Transverse colon (tissue), 4 donors: ENCODE measurements around the gene ITGAE.

Experiments used
- EP300 ChIP-seq: sonication (generic); formaldehyde crosslinking; IDR thresholded peaks from one replicate; pipeline ENCODE4 v1.6.1; 2017; ENCODE audit warnings: antibody characterized with exemption, low read depth
- POLR2A ChIP-seq: fragments of 450-650 bp; IDR thresholded peaks from one replicate; pipeline ENCODE4 v1.6.1; 2016; ENCODE audit warnings: antibody characterized with exemption, mild to moderate bottlenecking, moderate library complexity
- POLR2AphosphoS5 ChIP-seq, 3 donors: sonication (generic); formaldehyde crosslinking; IDR thresholded peaks; one replicate each; pipeline ENCODE4 v1.6.1; 2016; ENCODE audit warnings: antibody characterized with exemption in 3 of 3
- TF ChIP-seq, protein P1 (sequence below), 5 experiments: fragments of 200-600 bp in 3 of 5; fragments of 450-650 bp in 2 of 5; sonication (generic) in 3 of 5; IDR thresholded peaks; 1 replicate in 2 of 5; 2 replicates in 3 of 5; pipeline ENCODE4 v1.5.1; 2016 to 2017; ENCODE audit warnings: antibody characterized with exemption in 5 of 5, inconsistent platforms in 3 of 5, mild to moderate bottlenecking in 2 of 5, moderate library complexity in 1 of 5

DNA sequence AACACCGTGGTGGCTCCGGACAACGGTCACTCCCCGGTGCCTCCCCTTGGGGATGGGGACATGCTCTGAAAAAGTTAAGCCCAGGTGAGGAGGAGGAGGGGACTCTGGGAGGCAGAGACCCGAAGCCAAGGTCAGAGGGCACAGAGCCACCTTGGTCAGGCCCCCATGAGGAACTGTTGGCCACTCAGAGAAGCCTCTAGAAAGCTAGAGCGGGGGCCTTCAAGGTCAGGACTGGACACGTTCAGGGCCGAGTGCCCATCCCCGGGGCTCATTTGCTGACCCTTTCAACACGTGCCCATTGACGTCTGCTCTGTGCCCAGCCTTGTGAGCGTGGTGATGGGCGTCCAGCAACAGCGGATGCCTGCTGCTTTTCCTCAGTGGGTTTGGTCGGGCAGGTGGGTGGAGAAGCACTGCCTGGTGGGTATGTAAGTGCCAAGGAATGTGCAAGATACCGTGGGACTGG lies 39.0 kb downstream of the ITGAE start:
- TF ChIP-seq POLR2AphosphoS5 (IDR thresholded peaks at IDR 0.05), result no peak
- TF ChIP-seq, protein P1, sequence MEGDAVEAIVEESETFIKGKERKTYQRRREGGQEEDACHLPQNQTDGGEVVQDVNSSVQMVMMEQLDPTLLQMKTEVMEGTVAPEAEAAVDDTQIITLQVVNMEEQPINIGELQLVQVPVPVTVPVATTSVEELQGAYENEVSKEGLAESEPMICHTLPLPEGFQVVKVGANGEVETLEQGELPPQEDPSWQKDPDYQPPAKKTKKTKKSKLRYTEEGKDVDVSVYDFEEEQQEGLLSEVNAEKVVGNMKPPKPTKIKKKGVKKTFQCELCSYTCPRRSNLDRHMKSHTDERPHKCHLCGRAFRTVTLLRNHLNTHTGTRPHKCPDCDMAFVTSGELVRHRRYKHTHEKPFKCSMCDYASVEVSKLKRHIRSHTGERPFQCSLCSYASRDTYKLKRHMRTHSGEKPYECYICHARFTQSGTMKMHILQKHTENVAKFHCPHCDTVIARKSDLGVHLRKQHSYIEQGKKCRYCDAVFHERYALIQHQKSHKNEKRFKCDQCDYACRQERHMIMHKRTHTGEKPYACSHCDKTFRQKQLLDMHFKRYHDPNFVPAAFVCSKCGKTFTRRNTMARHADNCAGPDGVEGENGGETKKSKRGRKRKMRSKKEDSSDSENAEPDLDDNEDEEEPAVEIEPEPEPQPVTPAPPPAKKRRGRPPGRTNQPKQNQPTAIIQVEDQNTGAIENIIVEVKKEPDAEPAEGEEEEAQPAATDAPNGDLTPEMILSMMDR (IDR thresholded peaks at IDR 0.05), result no peak
- no peak for TF ChIP-seq POLR2A
- TF ChIP-seq EP300, result no peak
